GM21737 (cell line): ENCODE results near the gene CNNM1.

Experiments
- ATAC-seq: cut with Tn5 transposase; IDR thresholded peaks from one replicate; pipeline ENCODE4 v1.9.1; 2021; ENCODE audit warnings: mild to moderate bottlenecking, moderate library complexity; ENCODE audit not compliant: unreplicated experiment

CNNM1 gene

DNA sequence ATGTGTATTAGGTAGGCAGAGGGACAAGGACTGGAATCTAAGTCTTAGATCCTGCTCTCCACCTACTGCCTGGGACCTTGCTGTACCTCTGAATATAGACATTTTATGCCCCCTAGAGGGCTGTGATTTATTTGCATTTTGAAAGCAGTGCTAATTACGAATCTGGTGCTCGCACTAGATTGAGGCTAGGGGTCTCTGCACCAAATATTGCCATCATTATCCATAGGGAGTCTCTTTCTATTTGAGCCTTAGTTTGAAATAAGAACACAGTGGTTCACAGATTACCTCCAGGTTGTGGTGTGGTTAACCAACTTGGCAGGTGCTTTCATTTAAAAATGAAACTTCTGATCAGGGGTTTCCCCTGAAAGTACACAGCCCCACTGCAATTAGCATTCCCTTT lies 41.8 kb downstream of the CNNM1 start:
- peak; percentile 80 for ATAC-seq

DNA sequence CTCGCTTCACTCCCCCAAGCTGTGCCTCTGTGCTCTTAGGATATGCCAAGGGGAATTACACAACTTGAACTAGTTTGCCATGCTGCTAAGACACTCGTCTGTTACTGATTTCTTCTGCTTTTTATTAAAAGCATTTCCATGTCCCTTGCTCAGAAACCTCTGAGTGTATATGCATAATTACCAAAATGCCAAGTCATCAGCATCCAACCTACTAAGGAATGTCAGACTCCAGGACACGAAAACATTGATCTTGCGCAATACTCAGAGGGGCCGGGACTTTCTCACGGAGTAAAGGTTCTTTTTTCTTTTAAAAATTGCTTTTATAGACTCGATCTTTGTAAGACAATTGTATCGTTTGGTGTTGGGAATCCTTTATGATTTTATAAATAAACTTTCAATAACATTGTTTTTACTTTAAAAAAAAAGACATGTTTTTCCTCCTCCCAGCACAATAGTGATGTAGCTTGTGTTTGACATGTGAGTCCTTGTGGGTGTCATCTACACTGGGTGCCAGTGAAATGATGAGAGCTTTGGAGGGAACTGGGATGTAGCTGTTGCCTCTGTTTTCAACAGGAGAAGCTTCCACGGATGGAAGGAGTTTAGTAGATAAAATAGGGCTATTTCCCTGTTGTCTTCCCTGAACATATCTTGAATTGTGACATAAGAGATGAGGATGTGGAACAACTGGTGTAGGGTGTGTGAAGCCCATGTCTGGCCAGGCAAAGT lies 43.6 kb downstream of the CNNM1 start:
- no peak for ATAC-seq

DNA sequence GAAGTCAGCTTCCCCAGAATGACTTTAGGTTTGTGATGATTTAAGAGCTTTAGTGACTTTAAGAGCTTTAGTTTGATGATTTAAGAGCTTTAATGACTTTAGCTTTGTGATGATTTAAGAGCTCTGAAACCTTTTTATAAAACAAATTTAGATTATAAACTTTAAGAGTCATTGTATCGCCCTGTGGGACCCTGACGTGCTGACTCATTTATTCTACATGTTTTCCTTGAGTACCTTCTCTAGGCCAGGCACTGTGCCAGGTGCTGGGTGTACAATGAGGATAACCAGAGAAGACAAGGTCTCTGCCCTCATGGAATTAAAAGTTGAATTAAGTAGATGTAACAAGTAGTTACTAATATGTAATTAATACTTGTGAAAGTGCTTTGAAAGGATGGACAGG lies 45.4 kb downstream of the CNNM1 start:
- ATAC-seq, result no peak

DNA sequence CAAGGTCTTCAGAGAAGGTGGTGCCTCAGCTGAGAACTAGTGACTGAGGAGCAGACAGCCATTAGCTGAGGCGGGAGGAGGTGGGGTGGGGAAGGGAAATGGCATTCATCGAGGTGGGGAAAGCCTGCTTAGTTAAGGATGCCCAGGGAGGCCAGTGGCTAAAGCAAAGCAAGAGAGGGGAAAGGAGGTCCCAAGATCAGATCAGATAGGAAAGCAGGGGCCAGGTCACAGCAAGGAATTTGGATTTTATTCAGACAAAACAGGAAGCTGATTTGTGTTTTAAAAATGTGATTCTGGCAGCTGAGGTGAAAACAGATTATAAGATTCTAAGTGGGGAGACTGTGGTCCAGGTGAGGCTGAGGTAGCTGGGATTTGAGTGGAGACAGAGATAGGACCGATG lies 45.8 kb downstream of the CNNM1 start:
- ATAC-seq, result no peak

DNA sequence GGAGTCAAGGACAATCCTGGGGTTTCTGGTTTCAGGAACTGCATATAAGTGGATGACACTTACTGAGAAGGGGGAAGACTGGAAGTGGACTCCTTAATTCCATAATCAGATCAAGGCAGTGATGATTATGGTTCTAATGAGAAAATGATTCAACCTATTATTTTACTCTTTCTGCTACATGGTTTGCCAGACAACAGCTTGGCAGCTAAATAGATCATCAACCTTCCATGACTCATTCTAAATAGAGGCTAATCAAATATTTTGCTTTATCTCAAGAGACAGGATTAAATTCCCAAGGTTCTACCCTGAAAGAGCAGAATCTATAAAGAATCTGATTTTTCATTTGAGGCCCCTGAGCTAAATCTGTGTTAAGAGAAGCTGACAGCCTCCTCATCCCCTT lies 46.3 kb downstream of the CNNM1 start:
- no peak for ATAC-seq

DNA sequence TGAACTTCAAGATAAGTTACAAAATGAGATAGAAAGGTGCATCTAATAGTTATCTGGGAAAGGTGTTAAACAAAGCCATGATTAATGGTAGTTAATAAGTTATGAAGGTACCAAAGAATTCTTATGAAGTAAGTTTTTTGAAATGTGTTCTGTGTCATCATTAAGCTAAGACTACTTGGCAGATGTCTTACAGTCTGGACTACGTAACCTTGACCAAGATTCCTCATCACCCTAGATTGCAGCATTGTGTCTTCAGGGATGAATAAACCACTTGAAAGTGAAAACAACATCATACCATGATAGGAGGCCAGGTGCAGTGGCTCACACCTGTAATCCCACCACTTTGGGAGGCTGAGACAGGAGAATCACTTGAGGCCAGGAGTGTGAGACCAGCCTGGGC lies 53.0 kb downstream of the CNNM1 start:
- no peak for ATAC-seq

DNA sequence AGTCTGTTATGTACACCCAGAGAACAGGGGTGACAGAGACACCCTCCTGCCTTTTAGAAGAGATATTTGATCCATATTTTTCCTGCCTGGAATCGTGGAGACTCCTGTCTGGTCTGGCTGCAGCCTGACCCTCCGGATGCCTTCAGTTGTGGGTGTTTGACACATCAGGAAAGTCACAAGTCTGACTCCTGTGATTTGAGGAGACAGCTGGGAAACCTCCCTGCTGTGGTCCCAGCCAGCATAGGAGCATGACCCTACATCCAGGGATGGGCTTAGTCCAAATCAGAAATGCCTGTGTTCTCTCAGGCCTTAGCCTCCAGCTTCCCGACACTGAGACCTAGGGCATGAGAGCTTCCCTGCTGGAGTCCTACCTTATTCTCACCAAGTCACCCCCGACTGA lies 57.9 kb downstream of the CNNM1 start:
- ATAC-seq, result no peak

DNA sequence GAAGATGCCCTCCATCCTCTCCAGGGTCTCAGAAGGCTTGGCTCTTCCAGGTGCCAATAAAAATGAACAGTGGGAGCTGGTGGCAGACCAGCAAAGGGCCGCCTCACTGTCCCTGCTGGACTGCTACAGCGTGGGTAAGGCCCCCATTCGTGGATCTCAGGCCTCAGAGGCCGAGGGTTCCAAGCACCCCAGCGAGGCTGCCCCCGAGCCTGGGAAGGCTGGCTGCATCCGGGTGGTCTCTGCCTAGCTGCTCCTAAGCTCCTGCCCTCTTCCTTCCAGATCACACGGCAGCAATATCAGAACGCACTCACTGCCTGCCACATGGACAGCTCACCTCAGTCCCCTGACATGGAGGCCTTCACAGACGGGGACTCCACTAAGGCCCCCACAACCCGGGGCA lies 58.4 kb downstream of the CNNM1 start:
- no peak for ATAC-seq

DNA sequence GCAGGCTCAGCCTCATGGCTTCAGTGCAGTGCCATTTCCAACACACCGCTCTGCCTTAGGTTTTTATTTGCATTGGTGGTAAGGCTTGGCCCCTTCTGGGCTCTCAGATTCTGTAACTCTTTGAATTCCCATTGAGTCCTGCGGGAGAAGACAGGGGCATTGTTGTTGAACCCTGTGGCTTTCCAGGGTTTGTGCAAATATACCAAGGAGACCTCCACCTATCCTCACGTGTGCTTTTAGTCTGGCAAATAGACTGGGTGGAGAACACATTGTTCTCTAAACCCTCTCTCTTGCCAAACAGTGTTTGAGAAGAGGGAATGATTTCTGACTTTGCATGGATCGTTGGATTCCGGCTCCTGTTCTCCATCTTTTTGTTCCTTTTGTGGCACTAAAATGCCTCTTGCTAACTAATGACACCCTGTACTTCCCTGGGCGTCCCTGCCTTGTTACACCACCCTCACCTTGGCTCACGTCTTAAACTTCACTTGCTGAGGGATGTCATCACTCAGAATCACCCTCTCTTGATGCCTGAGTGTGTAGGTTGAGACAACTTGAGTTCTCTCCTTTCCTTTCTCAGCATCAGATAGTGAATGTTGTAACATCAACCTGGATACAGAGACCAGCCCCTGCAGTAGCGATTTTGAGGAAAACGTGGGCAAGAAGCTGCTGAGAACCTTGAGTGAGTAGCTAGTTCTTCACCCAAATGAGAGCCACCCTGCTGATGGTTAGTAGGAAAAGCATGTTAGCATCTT lies 60.7 kb downstream of the CNNM1 start:
- ATAC-seq, result no peak

DNA sequence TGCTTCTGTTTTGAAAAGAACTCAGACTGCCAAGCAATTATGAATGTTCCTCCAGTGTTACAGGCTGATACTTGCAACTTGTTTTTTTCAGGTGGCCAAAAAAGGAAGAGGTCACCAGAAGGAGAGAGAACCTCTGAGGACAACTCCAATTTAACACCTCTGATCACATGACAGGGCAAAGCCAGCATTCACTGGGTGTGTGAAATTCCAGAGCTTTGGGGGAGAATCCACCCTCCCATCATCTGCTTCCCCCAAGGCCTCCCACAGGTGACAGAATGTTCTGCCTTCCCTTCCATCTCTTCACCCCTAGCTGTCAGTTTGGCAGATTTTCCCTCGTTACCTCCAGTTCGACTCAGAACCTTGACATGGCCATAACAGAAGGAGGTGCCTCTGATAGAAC lies 62.2 kb downstream of the CNNM1 start:
- no peak for ATAC-seq

DNA sequence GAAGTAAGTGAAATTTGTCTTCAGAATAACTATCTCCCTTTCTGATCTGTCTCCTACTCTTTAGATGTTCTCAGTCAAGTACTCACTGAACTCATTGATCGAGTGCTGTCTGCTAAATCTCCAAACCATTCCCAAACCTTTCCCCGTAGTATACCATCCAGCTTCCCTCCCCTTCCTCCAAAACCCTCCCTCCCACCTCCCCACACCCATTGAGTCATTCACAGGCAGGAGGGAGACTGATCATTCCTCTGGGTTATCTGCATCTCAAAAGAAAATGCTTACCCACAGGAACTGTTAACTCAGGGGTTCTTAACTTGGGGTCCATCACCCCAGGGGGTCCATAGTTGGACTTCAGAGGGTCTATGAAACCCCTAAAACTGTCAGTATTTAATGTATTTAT lies 63.9 kb downstream of the CNNM1 start:
- ATAC-seq, result no peak

DNA sequence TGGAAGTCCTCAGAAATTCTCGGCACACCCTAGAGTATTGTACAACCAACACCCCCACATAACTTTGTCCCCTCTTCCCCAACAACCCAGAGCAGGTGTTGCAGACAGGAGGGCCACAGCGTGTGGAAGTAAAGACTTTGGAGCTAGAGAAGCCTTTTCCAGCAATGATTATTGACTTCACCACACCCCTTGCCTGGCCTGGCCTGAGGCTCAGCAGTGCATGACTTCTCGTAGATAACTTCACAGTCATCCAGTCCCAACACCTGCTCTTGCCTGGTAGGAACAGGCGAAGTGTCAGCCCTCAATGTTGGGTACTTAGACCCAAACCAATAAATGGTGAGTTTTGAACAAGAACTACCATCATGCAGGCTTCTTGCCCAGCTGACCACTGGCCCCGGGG lies 64.5 kb downstream of the CNNM1 start:
- no peak for ATAC-seq

DNA sequence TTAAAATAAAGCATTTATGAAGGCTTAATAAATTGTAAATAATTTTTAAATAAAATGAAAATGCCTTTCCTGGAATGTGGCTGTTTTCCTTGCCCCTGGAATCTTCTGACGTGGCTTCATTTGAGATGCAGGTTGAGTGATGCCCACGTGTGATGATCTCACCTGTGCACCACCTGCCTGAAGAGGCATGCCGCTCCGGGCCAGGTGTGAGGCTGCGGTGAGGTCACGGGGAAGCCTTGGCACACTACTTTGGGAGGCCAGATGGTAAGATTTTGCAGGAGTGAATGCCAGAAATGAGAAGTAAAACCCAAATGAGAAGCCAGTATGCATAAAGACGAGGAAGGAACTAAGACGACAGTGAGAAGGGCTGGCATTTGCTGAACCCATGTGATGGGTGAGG lies 65.1 kb downstream of the CNNM1 start:
- ATAC-seq, result no peak

DNA sequence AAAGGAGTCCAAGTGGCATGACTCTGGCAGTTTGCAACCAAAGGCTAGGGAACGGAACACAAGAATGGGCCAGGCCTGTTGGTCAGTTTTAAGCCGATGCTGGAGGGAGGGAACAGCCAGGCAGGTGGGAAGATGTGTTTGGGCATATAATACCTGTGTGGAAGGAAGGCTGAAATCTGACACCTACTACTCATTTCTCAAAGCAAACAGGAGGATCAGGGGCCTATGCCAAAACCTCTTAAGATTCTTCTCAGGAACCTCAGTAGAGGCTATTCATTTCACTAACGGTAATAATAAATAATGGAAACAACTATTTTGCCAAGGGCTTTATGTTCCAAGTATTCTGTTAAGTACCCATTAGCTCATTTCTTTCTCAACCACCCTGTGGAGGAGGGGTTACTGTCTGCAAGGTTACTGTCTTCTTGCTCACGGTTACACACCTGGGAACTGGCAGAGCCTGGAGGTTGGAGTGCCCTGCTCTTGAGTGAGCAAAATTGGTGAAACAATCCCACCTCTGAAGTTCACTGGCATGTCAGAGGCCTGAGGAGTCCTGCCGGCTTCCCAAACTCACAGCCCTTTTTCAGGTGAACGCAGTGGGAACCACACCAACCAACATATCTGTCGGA lies 65.7 kb downstream of the CNNM1 start:
- no peak for ATAC-seq

DNA sequence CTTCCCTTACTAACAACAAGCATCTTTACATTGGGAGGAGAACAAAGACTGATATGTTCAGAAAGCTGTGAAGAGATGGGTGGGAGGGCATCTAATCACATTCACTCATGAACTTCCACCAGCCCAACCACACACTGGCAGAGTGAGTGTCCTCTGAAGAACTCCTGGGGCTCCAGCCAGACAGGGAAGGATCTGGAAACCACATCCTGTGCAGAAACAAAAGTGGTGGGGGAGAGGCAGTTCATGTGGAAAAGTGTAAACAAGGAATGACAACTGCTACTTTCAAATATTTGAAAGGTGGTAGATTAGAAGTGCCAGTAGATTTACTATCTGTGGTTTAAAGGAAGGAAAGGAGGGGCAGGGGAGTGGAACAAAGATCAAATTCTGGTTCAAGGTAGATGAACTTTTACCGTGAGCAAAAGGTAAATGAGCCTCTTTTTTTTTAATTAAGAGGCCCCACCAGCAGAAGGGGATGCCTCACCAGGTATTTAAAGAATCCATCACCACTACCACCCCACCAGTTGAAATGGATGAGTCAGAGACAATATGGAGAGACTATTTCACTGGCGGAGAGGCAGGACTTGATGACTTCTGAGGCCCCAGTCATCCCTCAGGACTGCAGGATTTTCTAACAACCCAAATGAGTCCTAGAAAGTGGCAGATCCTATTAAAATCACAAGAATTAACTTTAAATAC lies 66.7 kb downstream of the CNNM1 start:
- ATAC-seq, result no peak

DNA sequence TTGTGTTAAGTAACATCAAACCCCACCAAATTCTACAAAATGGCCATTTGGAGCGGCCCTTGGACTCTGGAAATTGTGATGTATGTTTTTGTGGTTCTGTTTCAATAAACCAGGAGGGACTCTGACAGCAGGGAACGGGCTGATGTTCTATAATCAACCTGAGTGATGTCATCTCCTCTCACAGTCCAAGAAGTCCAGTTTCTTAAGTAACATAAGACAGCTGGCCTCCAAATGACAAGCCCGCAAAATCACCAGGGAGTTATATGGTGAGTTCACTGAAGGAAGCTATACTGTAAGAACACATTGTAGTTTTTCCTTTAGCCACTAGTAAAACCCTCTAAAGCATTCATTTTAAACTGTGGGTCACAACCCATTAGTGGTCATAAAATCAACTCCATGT lies 67.3 kb downstream of the CNNM1 start:
- ATAC-seq, result no peak

DNA sequence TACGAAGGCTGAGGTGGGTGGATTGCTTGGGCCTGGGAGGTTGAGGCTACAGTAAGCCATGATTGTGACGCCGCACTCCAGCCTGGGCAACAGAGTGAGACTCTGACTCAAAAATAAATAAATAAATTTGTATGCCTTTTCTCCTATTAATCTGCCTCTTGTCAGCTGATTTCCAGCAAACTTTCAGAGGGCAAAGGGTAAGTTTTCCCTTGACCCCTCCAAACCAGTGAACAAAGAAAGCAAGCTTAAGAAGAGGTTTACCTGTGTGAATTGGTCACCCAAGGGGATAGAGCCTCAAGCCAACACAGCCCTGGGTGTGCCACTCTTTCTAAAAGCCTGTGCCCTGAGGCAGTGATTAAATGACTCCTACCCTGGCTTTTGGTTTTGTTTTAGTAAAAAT lies 70.5 kb downstream of the CNNM1 start:
- ATAC-seq, result no peak

DNA sequence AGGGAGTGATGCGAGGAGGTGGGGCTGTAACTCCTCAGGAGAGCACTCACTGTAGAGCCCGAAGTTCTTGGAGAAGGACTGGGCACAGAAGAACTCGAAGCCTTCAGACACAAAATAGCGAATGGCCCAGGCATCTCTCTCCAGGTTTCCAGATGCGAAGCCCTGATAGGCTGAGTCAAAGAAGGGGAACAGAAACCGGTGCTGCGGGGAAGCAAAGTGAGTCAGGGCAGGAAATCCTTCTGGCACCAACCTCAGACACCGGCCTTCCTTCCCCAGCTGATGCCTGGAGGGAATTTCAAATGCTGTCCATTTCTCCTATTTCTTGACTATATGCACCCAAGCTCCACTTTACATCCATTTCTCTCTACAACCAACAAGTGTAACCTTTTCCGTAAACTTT lies 74.5 kb downstream of the CNNM1 start:
- ATAC-seq, result peak; percentile 65

DNA sequence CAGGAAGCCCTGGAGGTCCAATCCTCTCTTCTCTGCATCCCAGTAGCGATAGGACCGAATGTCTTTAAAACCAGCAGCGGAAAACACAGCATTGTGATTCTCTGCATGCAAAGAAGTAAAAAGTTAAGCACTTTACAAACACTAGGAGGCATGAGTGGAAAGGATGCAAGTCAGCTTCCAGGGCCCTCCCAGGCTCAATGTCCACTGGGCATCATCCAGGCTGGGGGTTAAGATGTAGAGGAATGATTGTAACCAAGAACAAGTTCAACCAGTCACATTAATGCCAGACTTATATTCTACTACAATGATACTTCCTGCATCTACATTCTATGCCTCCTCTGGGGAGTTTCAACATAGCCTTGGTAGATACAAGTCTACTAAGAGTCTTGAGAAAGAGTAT lies 77.0 kb downstream of the CNNM1 start:
- no peak for ATAC-seq

DNA sequence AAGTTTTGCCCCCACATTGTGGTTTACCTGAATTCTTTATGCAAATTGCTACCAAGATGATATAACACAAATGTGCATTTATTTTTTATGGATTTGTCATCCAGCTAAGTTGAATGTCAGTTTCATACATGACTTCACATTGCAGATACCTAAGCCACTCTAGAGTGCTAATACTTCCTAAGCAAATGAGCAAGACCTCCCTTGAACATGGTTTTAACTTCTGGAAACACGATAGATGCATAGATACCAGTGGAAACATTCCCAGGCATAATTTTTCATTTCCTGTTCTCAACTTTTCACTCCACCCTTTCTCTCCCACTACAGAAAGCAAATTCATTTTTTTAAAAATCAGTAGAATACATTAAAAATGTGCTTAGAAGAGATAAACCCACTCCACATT lies 81.0 kb downstream of the CNNM1 start:
- no peak for ATAC-seq

DNA sequence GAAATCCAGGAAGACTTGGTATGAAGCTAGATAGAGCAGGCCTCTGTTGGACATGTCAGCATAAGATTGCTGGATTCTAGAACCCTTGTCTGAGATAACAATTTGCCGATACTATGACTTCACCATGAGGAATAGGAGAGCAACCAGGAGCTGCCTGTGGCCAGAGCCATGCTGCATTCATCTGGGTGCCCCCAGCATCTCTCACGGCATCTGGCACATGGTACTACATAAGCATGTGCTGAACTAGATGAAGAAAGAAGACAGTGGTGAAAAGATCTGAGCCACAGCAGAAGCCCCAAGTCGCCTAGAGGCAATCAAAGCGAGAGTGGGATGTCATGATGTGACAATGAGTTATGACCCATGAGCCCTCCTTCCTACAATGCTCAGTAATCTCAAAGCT lies 81.7 kb downstream of the CNNM1 start:
- no peak for ATAC-seq

DNA sequence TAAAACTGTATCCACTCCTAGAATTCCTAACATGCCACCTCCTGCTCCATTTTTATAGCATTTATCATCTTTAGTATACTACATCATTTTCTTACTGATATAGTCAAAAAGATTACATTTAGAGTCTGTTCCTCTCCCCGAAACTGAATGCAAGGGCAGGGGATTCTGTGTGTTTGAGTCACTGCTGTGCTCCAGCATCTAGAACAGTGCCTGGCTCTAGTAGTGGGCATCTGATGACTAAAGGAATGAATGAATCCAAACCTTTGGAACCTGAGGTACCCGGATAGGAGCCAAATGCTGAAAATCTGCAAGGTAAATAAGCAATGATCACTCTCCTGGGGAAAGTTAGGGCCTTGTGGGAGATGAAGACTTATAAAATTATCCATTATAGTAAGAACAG lies 82.4 kb downstream of the CNNM1 start:
- no peak for ATAC-seq
